Jurkat, Clone E6-1 (cell line): Measurements from ENCODE around the gene ELOVL7.
"Not testable (repeated sequence)": the region's sequence is repeated elsewhere in the genome, so short reads cannot be mapped to it uniquely, and the experiment has no call there.

Experiments
- DNase-seq: peaks from one replicate; pipeline ENCODE4 v3.0.0-alpha.2; 2011; ENCODE audit warnings: low read depth, low spot score
- H3K4me3 ChIP-seq: 2 replicates; pipeline ENCODE4 v1.5.1; 2011; ENCODE audit warnings: mild to moderate bottlenecking, low read length, control low read depth, moderate library complexity

ELOVL7 gene

GRCh38 chr5:60835554-60835953, 8.5 kb downstream of the ELOVL7 start:
- no peak for DNase-seq
- no peak overlapping the region for H3K4me3 ChIP-seq

GRCh38 chr5:60833520-60833919, 10.5 kb downstream of the ELOVL7 start:
- H3K4me3 ChIP-seq, result no peak overlapping the region
- DNase-seq, result no peak

- H3K4me3 ChIP-seq, result no peak overlapping the region
- no peak for DNase-seq
Observed at GRCh38 chr5:60830581-60831127, 13.4 kb downstream of the ELOVL7 start.

- no peak overlapping the region for H3K4me3 ChIP-seq
- no peak for DNase-seq
Observed at GRCh38 chr5:60829490-60830266, 14.4 kb downstream of the ELOVL7 start.

GRCh38 chr5:60827201-60827600, 16.9 kb downstream of the ELOVL7 start:
- no peak for DNase-seq
- H3K4me3 ChIP-seq, result no peak overlapping the region

- no peak overlapping the region for H3K4me3 ChIP-seq
- DNase-seq, result no peak
Observed at GRCh38 chr5:60826653-60827052, 17.4 kb downstream of the ELOVL7 start.

- no peak overlapping the region for H3K4me3 ChIP-seq
- no peak for DNase-seq
Observed at GRCh38 chr5:60823574-60823973, 20.5 kb downstream of the ELOVL7 start.

- H3K4me3 ChIP-seq, result no peak overlapping the region
- DNase-seq, result no peak
Observed at GRCh38 chr5:60822285-60822556, 21.8 kb downstream of the ELOVL7 start.

- no peak overlapping the region for H3K4me3 ChIP-seq
- DNase-seq, result no peak
Observed at GRCh38 chr5:60821488-60822284, 22.4 kb downstream of the ELOVL7 start.

- H3K4me3 ChIP-seq, result no peak overlapping the region
- no peak for DNase-seq
Observed at GRCh38 chr5:60820593-60821487, 23.2 kb downstream of the ELOVL7 start.

- not testable (repeated sequence) for H3K4me3 ChIP-seq, DNase-seq
Observed at GRCh38 chr5:60816138-60816537, 27.9 kb downstream of the ELOVL7 start.

- no peak overlapping the region for H3K4me3 ChIP-seq
- DNase-seq, result no peak
Observed at GRCh38 chr5:60814498-60814897, 29.6 kb downstream of the ELOVL7 start.

GRCh38 chr5:60812426-60812825, 31.6 kb downstream of the ELOVL7 start:
- no peak for DNase-seq
- H3K4me3 ChIP-seq, result no peak overlapping the region

GRCh38 chr5:60811105-60811504, 33.0 kb downstream of the ELOVL7 start:
- DNase-seq, result no peak
- H3K4me3 ChIP-seq, result no peak overlapping the region

GRCh38 chr5:60810438-60811085, 33.5 kb downstream of the ELOVL7 start:
- no peak overlapping the region for H3K4me3 ChIP-seq
- DNase-seq, result no peak

GRCh38 chr5:60809891-60810425, 34.1 kb downstream of the ELOVL7 start:
- DNase-seq, result no peak
- H3K4me3 ChIP-seq, result no peak overlapping the region

GRCh38 chr5:60806591-60807243, 37.4 kb downstream of the ELOVL7 start:
- DNase-seq, result no peak
- H3K4me3 ChIP-seq, result no peak overlapping the region

GRCh38 chr5:60805463-60805862, 38.6 kb downstream of the ELOVL7 start:
- DNase-seq, result no peak
- H3K4me3 ChIP-seq, result no peak overlapping the region
